GM19438 (cell line): ENCODE data around the gene OR4M1.
"Not testable (repeated sequence)": the region's sequence is repeated elsewhere in the genome, so short reads cannot be mapped to it uniquely, and the experiment has no call there.

Experiments
- ATAC-seq: cut with Tn5 transposase; IDR thresholded peaks from one replicate; pipeline ENCODE4 v1.9.1; 2021; ENCODE audit warnings: low read depth; ENCODE audit not compliant: unreplicated experiment

OR4M1 gene

GRCh38 chr14:19821016-19821415 lies 47.7 kb downstream of the OR4M1 start:
- not testable (repeated sequence) for ATAC-seq

- no peak for ATAC-seq
Observed at GRCh38 chr14:19823178-19823577, 49.9 kb downstream of the OR4M1 start.

- no peak for ATAC-seq
Observed at GRCh38 chr14:19823765-19824164, 50.5 kb downstream of the OR4M1 start.

GRCh38 chr14:19827626-19828244 lies 54.4 kb downstream of the OR4M1 start:
- ATAC-seq: not testable (repeated sequence)

GRCh38 chr14:19828314-19828713 lies 55.0 kb downstream of the OR4M1 start:
- no peak for ATAC-seq
